Measurements from ENCODE around the gene TENM4. TPM values are rescaled to one million over a fixed set of nuclear protein-coding genes. Genes with fewer than 3 reads are reported as not detected.

Gene TENM4
- total and polyA plus RNA-seq, 10 of the 15 experiments (the other 5 are each of a cell fraction or from before 2014, with no cell fraction given): 0.03 to 0.12 (median 0.06) TPM; not detected in 7

- no TSS peak for BruUV-seq (replicated peaks)
- H3K27me3 ChIP-seq (replicated peaks in 1 of 2; ENCODE audit: control insufficient read depth in 2 of 2, insufficient read depth in 2 of 2, low read length in 1 of 2): peaks cover 0 to 1% of the 10 kb centered on the region in 2 experiments; a peak in 2 of 4 replicates
- no peak for ATAC-seq
- H3K4me2 ChIP-seq (ENCODE audit: control insufficient read depth, insufficient read depth): no peak overlapping the region
- H2AFZ ChIP-seq (ENCODE audit: control insufficient read depth, low read depth, low read length): no peak overlapping the region
- DNase-seq (ENCODE audit: low read depth, low spot score): no peak
- RAD21 ChIA-PET (ENCODE audit: unreplicated experiment): no interaction called here
- no peaks in the 10 kb centered on the region for H3K79me2 ChIP-seq (ENCODE audit: control insufficient read depth, insufficient read depth, low read length)
- SMC1A ChIA-PET (ENCODE audit: uncharacterized antibody, unreplicated experiment): interaction anchor here (1.2 kb wide), 1 partner anchor 16 kb away, joined by 3 read pairs; no protein-coding TSS in a partner anchor
- in situ Hi-C loops (cut with MboI): no loop called here
- no peaks in the 10 kb centered on the region for H3K36me3 ChIP-seq (ENCODE audit: control insufficient read depth in 2 of 2, insufficient read depth in 2 of 2, low read length in 1 of 2)
- no peaks in the 10 kb centered on the region for H4K20me1 ChIP-seq (ENCODE audit: control insufficient read depth, insufficient read depth)
- intact Hi-C loops (cut with micrococcal nuclease; ENCODE audit: unreplicated experiment): no loop called here
- H3K4me1 ChIP-seq (ENCODE audit: control insufficient read depth, insufficient read depth, low read length): no peaks in the 10 kb centered on the region
- WGBS (ENCODE audit: insufficient coverage, insufficient replicate concordance, low lambda C conversion rate, missing lambda C conversion rate): 39% methylated on average over 6 of the region's 6 CpGs
- FAIRE-seq: no peak
- CTCF ChIA-PET: no interaction called here
- H3K4me3 ChIP-seq: no peak overlapping the region
- no peak overlapping the region for H3K9ac ChIP-seq (ENCODE audit: control insufficient read depth, insufficient read depth, low read length)
- H3K27ac ChIP-seq (ENCODE audit: control insufficient read depth, insufficient read depth): no peak overlapping the region
- POLR2A ChIA-PET: no interaction called here
- TF ChIP-seq ZSCAN29 (IDR thresholded peaks at IDR 0.05) (no peak), MYB (IDR thresholded peaks at IDR 0.05; ENCODE audit: borderline replicate concordance, low read depth, low read length) (no peak), IKZF2 (IDR thresholded peaks at IDR 0.05) (no peak), CHD1 (IDR thresholded peaks at IDR 0.05; ENCODE audit: low read depth, low read length) (no peak), RELA (IDR thresholded peaks at IDR 0.05; ENCODE audit: borderline replicate concordance, partially characterized antibody) (no peak), SMAD5 (IDR thresholded peaks at IDR 0.05; ENCODE audit: low read depth) (no peak), NRF1 (conservative IDR thresholded peaks at IDR 0.05; ENCODE audit: low read depth, low read length) (no peak), ZNF622 (IDR thresholded peaks at IDR 0.05) (no peak), WRNIP1 (IDR thresholded peaks at IDR 0.05; ENCODE audit: borderline replicate concordance, low read depth, low read length) (no peak)
- H3K9me3 ChIP-seq (replicated peaks; ENCODE audit: control insufficient read depth, insufficient read depth, low read length): no peaks in the 10 kb centered on the region
Observed at GRCh38 chr11:79417069-79417920, 23.5 kb downstream of the TENM4 start.
